ENCODE results near the gene ADD2.

ADD2 gene

DNA sequence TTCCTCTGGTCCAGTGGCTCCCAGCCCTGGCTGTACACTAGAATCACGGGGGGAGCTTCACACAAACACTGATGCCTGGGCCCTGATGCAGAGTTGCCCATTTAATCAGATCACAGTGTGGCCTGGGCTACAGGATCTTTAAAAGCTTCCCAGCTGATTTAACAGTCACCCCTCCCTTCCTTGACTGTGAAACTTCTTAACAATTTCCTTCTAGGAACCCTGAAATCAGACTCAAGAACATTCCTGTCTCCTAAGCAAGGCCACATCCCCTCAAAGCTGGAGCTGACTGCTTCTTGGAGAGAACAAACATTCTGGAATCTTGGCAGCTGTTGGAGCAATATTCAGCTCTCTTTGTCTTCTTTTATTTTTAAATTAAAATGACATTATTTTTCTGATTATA is 88.7 kb downstream of the ADD2 start:
- Mint-ChIP-seq H3K27me3 (ENCODE audit: low read depth) (no peaks in the 10 kb centered on the region), H3K4me1 (peaks cover 7% of the 10 kb centered on the region), H3K4me3 (no peak overlapping the region), H3K27ac (peak overlapping the region in 2 of 3 experiments; percentile 18 to 76), H3K9me3 (no peaks in the 10 kb centered on the region), H3K36me3 (ENCODE audit: low read depth) (peaks cover 3% of the 10 kb centered on the region)
- TF ChIP-seq, protein P1, sequence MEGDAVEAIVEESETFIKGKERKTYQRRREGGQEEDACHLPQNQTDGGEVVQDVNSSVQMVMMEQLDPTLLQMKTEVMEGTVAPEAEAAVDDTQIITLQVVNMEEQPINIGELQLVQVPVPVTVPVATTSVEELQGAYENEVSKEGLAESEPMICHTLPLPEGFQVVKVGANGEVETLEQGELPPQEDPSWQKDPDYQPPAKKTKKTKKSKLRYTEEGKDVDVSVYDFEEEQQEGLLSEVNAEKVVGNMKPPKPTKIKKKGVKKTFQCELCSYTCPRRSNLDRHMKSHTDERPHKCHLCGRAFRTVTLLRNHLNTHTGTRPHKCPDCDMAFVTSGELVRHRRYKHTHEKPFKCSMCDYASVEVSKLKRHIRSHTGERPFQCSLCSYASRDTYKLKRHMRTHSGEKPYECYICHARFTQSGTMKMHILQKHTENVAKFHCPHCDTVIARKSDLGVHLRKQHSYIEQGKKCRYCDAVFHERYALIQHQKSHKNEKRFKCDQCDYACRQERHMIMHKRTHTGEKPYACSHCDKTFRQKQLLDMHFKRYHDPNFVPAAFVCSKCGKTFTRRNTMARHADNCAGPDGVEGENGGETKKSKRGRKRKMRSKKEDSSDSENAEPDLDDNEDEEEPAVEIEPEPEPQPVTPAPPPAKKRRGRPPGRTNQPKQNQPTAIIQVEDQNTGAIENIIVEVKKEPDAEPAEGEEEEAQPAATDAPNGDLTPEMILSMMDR (IDR thresholded peaks at IDR 0.05; ENCODE audit: unreplicated experiment in 3 of 3) = no peak

DNA sequence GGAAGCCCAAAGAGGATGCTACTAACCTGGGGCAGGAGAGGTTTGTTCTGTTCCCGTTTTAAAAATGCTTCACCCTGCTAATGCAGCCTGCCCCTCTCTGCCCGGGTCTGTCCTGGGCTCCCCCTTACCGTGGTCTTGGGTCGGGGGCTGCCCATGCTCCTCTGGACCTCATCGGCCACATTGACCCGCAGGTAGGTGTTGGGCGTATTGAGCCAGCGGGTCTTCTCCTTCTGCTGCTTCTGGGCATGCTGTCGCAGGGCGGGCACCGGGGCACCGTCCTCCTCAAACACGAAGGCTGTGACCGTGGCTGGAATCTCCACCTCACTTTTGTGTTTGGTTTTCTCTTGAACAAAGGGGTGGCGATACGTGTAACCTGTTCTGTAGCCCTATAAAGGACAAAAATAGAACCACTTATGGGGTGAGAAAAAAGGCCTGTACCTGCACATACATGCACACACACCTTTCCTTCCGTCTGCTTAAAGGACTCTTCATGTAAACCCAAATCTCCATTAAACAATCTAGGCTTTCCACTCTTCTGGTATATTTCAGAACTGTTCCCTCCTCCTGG is 89.3 kb downstream of the ADD2 start:
- Mint-ChIP-seq H3K27ac (peak overlapping the region in 2 of 3 experiments; percentile 18 to 76), H3K27me3 (ENCODE audit: low read depth) (no peaks in the 10 kb centered on the region), H3K4me3 (no peak overlapping the region), H3K9me3 (no peaks in the 10 kb centered on the region), H3K4me1 (peaks cover 7% of the 10 kb centered on the region), H3K36me3 (ENCODE audit: low read depth) (peaks cover 3% of the 10 kb centered on the region)
- TF ChIP-seq, protein P1 (IDR thresholded peaks at IDR 0.05; ENCODE audit: unreplicated experiment in 3 of 3) = no peak

DNA sequence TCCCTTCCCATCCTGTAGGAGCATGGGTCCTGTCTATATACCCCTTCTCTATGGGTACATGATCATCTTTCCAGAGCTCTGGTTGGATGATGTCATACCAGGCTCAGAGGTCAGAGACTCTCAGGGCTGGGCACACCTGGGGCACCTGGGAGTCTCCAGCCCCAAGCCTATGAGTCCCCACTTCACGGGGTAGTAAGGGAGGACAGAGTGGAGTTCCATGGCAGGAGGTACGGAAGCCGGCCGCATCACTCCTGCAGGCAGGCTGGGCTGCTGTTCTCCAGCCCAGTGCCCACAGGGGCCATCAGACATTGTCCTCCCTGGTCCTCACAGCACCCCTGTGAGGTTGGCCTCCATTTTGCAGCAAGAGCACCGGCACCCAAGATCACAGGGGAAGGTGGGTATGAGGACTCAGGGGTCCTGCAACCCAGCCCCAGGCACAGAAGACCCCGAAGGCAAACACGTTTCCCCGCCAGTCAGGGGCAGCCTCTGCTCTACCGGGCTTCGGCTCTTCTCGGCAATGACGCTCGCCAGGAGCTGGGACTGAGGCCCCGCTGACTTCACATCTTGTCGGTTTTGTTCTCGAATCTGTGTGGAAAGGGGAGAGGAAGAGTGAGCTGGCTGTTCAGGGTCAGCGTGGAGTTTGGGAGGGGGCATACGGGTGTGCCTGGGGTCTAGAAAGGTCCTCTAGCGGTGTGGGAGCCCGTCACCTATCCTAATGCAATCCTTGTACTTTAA is 91.5 kb downstream of the ADD2 start:
- no peak overlapping the region for H3K4me3 Mint-ChIP-seq
- H3K27ac Mint-ChIP-seq = no peak overlapping the region
- peaks cover 3% of the 10 kb centered on the region for H3K36me3 Mint-ChIP-seq (ENCODE audit: low read depth)
- no peaks in the 10 kb centered on the region for H3K9me3 Mint-ChIP-seq
- TF ChIP-seq, protein P1 (IDR thresholded peaks at IDR 0.05; ENCODE audit: unreplicated experiment in 3 of 3) = no peak
- peaks cover 13% of the 10 kb centered on the region for H3K4me1 Mint-ChIP-seq
- no peaks in the 10 kb centered on the region for H3K27me3 Mint-ChIP-seq (ENCODE audit: low read depth)

DNA sequence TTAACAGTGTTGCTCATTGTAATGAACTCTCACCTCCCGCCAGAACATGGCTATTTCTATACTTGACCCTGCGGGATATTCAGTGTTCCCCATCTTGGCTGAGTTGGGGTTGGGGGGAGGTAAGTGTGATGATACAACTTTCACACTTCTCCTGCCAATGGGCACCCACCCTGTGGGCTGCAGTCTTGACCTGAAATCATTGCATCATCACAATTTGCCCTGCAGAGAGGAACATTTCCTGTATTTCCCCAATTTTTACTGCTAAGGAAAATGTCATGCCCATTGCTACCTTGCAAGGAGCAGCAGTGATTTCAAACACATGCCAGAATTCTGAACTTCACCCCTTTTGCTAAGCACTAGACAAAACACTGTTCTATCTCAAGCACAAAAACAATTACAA is 92.1 kb downstream of the ADD2 start:
- Mint-ChIP-seq H3K4me1 (peaks cover 13% of the 10 kb centered on the region), H3K36me3 (ENCODE audit: low read depth) (peaks cover 3% of the 10 kb centered on the region), H3K27me3 (ENCODE audit: low read depth) (no peaks in the 10 kb centered on the region), H3K4me3 (no peak overlapping the region), H3K27ac (no peak overlapping the region), H3K9me3 (no peaks in the 10 kb centered on the region)
- TF ChIP-seq, protein P1 (IDR thresholded peaks at IDR 0.05; ENCODE audit: unreplicated experiment in 3 of 3) = no peak

DNA sequence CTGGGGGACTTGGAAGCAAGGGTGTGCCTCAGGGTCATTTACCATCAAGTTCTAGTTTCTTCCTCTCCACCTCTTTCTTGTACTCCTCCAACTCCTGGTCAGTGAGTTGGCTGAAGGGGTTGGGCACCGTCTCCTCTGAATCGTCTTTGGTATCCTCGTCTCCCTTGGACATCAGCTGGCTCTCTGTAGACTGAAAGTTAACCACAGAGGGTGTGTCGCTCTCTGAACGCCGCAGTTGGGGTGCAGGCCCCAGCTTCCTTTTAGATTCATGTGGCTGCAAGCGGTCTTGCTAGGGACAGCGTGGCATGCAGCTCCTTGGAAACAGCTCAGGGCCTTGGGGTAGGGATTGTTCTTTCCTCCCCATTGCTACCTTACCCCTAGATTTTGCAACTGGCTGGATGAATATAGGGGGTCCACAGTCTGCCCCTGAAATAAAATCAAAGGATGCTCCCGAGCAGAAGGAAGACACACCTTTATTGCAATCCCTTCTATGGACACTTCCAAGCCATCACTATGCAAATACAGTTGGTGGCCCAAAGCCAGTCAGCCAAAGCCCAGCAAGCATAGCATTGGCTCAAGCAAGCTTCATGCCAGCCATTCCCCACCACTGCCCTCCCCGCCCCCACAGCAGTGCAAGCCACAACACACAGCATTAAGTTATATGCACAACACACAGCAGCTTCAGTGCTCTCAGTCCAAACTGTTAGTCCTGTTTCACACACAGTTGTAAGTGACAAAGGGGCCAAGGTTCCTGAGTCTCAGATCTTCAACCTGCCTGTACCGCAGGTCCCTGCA is 93.2 kb downstream of the ADD2 start:
- Mint-ChIP-seq H3K36me3 (ENCODE audit: low read depth) (peaks cover 3% of the 10 kb centered on the region), H3K4me1 (peaks cover 13% of the 10 kb centered on the region), H3K9me3 (no peaks in the 10 kb centered on the region), H3K27ac (no peak overlapping the region), H3K4me3 (no peak overlapping the region), H3K27me3 (ENCODE audit: low read depth) (no peaks in the 10 kb centered on the region)
- TF ChIP-seq, protein P1 (IDR thresholded peaks at IDR 0.05; ENCODE audit: unreplicated experiment in 3 of 3) = no peak

Measured in nephron (organoid).